Activated CD8-positive, alpha-beta memory T cell treated with anti-CD3 and anti-CD28 coated beads for 1 hour (primary cell): Measurements from ENCODE around the gene RAPGEF6.
"Not testable (repeated sequence)": the region's sequence is repeated elsewhere in the genome, so short reads cannot be mapped to it uniquely, and the experiment has no call there.

ENCODE experiments used
- DNase-seq, 2 donors: peaks; one replicate each; pipeline ENCODE4 v3.0.0-alpha.2; 2020; ENCODE audit warnings: low read depth in 1 of 2; ENCODE audit errors: extremely low read depth in 1 of 2

RAPGEF6 gene

GRCh38 chr5:131459216-131459615 lies 175.8 kb downstream of the RAPGEF6 start:
- DNase-seq = no peak

GRCh38 chr5:131457193-131457592 lies 177.8 kb downstream of the RAPGEF6 start:
- DNase-seq = no peak

- no peak for DNase-seq
Measured at GRCh38 chr5:131450941-131451340, 184.1 kb downstream of the RAPGEF6 start.

- DNase-seq = no peak
Measured at GRCh38 chr5:131441184-131441583, 193.8 kb downstream of the RAPGEF6 start.

- no peak for DNase-seq
Measured at GRCh38 chr5:131436081-131436480, 198.9 kb downstream of the RAPGEF6 start.

GRCh38 chr5:131433109-131433508 lies 201.9 kb downstream of the RAPGEF6 start:
- DNase-seq = no peak

- no peak for DNase-seq
Measured at GRCh38 chr5:131431794-131432193, 203.2 kb downstream of the RAPGEF6 start.

- no peak for DNase-seq
Measured at GRCh38 chr5:131430794-131431193, 204.2 kb downstream of the RAPGEF6 start.

GRCh38 chr5:131426011-131426410 lies 209.0 kb downstream of the RAPGEF6 start:
- no peak for DNase-seq

GRCh38 chr5:131423056-131423455 lies 212.0 kb downstream of the RAPGEF6 start:
- DNase-seq = no peak

- DNase-seq = no peak
Measured at GRCh38 chr5:131419877-131420276, 215.2 kb downstream of the RAPGEF6 start.

GRCh38 chr5:131418846-131419245 lies 216.2 kb downstream of the RAPGEF6 start:
- DNase-seq = no peak

GRCh38 chr5:131417240-131417869 lies 217.7 kb downstream of the RAPGEF6 start:
- peak; percentile 65 to 81 for DNase-seq

- no peak for DNase-seq
Measured at GRCh38 chr5:131416729-131417128, 218.3 kb downstream of the RAPGEF6 start.

GRCh38 chr5:131413605-131414559 lies 221.1 kb downstream of the RAPGEF6 start:
- no peak for DNase-seq

GRCh38 chr5:131406975-131407638 lies 227.9 kb downstream of the RAPGEF6 start:
- no peak for DNase-seq

- no peak for DNase-seq
Measured at GRCh38 chr5:131406076-131406475, 229.0 kb downstream of the RAPGEF6 start.

GRCh38 chr5:131405674-131406073 lies 229.4 kb downstream of the RAPGEF6 start:
- no peak for DNase-seq

- no peak for DNase-seq
Measured at GRCh38 chr5:131400585-131400984, 234.4 kb downstream of the RAPGEF6 start.

- not testable (repeated sequence) for DNase-seq
Measured at GRCh38 chr5:131399007-131399406, 236.0 kb downstream of the RAPGEF6 start.

- no peak for DNase-seq
Measured at GRCh38 chr5:131396630-131397273, 238.3 kb downstream of the RAPGEF6 start.
